SU-DHL-6 (cell line): ENCODE results near the gene LDB3.

ENCODE experiments used
- H2AFZ ChIP-seq: fragments of 200-600 bp; sonication (generic); 2 replicates; pipeline ENCODE4 v1.6.1; 2014; ENCODE audit warnings: low read depth, mild to moderate bottlenecking, moderate library complexity, mixed read lengths, antibody characterized with exemption, low read length; ENCODE audit not compliant: severe bottlenecking
- H3F3A ChIP-seq: fragments of 200-600 bp; shearing (Covaris generic); 2 replicates; pipeline ENCODE4 v1.6.0; 2016; ENCODE audit warnings: antibody characterized with exemption, mild to moderate bottlenecking; ENCODE audit not compliant: insufficient read depth
- H3K27ac ChIP-seq: fragments of 200-600 bp; sonication (generic); 2 replicates; pipeline ENCODE4 v1.5.1; 2016; ENCODE audit warnings: low read depth, mild to moderate bottlenecking, low read length, moderate library complexity, mixed read lengths
- H3K27me3 ChIP-seq: fragments of 200-600 bp; sonication (generic), shearing (Covaris generic); 2 replicates; pipeline ENCODE4 v1.6.0; 2014; ENCODE audit warnings: mild to moderate bottlenecking, low read length
- H3K36me3 ChIP-seq: fragments of 200-600 bp; sonication (generic); 2 replicates; pipeline ENCODE4 v1.6.1; 2014; ENCODE audit warnings: mild to moderate bottlenecking, low read length, mixed read lengths
- H3K4me2 ChIP-seq: fragments of 300-600, 200-600 bp; shearing (Covaris generic), sonication (generic); 2 replicates; pipeline ENCODE4 v1.6.0; 2014; ENCODE audit warnings: low read length, low read depth, mild to moderate bottlenecking; ENCODE audit not compliant: poor library complexity, severe bottlenecking
- H3K4me3 ChIP-seq: fragments of 200-600 bp; sonication (generic); 2 replicates; pipeline ENCODE4 v1.5.1; 2014; ENCODE audit warnings: antibody characterized with exemption, low read length, mild to moderate bottlenecking, mixed read lengths; ENCODE audit not compliant: insufficient read depth, poor library complexity, severe bottlenecking
- H3K79me2 ChIP-seq: fragments of 200-600 bp; sonication (generic); 2 replicates; pipeline ENCODE4 v1.6.1; 2014; ENCODE audit warnings: mild to moderate bottlenecking, low read length, moderate library complexity; ENCODE audit not compliant: insufficient read depth
- H3K9ac ChIP-seq: fragments of 200-600 bp; sonication (generic); 2 replicates; pipeline ENCODE4 v1.7.0; 2014; ENCODE audit warnings: mild to moderate bottlenecking, low read length
- H3K9me2 ChIP-seq: fragments of 200-600 bp; sonication (generic); replicated peaks from 2 replicates; pipeline ENCODE4 v1.6.1; 2014; ENCODE audit warnings: low read length; ENCODE audit not compliant: insufficient read depth
- H3K9me3 ChIP-seq: fragments of 200-600 bp; sonication (generic); 2 replicates; pipeline ENCODE4 v1.6.1; 2014; ENCODE audit warnings: low read length, mixed read lengths; ENCODE audit not compliant: insufficient read depth
- H4K20me1 ChIP-seq: fragments of 200-600 bp; sonication (generic); 2 replicates; pipeline ENCODE4 v1.6.1; 2014; ENCODE audit warnings: low read depth, mild to moderate bottlenecking, antibody characterized with exemption, low read length, moderate library complexity, mixed read lengths
- EZH2phosphoT487 ChIP-seq: fragments of 200-600 bp; sonication (generic), shearing (Covaris generic); conservative IDR thresholded peaks from 2 replicates; pipeline ENCODE4 v1.6.1; 2018; ENCODE audit warnings: mild to moderate bottlenecking, antibody characterized with exemption, low read length, moderate library complexity, mixed read lengths
- TF ChIP-seq, protein P1 (sequence below): fragments of 200-600 bp; sonication (generic); IDR thresholded peaks from one replicate; pipeline ENCODE4 v1.5.1; 2017; ENCODE audit warnings: antibody characterized with exemption, mild to moderate bottlenecking, low read length, moderate library complexity; ENCODE audit not compliant: insufficient read depth, poor library complexity, severe bottlenecking

Gene LDB3, protein sequence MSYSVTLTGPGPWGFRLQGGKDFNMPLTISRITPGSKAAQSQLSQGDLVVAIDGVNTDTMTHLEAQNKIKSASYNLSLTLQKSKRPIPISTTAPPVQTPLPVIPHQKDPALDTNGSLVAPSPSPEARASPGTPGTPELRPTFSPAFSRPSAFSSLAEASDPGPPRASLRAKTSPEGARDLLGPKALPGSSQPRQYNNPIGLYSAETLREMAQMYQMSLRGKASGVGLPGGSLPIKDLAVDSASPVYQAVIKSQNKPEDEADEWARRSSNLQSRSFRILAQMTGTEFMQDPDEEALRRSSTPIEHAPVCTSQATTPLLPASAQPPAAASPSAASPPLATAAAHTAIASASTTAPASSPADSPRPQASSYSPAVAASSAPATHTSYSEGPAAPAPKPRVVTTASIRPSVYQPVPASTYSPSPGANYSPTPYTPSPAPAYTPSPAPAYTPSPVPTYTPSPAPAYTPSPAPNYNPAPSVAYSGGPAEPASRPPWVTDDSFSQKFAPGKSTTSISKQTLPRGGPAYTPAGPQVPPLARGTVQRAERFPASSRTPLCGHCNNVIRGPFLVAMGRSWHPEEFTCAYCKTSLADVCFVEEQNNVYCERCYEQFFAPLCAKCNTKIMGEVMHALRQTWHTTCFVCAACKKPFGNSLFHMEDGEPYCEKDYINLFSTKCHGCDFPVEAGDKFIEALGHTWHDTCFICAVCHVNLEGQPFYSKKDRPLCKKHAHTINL

DNA sequence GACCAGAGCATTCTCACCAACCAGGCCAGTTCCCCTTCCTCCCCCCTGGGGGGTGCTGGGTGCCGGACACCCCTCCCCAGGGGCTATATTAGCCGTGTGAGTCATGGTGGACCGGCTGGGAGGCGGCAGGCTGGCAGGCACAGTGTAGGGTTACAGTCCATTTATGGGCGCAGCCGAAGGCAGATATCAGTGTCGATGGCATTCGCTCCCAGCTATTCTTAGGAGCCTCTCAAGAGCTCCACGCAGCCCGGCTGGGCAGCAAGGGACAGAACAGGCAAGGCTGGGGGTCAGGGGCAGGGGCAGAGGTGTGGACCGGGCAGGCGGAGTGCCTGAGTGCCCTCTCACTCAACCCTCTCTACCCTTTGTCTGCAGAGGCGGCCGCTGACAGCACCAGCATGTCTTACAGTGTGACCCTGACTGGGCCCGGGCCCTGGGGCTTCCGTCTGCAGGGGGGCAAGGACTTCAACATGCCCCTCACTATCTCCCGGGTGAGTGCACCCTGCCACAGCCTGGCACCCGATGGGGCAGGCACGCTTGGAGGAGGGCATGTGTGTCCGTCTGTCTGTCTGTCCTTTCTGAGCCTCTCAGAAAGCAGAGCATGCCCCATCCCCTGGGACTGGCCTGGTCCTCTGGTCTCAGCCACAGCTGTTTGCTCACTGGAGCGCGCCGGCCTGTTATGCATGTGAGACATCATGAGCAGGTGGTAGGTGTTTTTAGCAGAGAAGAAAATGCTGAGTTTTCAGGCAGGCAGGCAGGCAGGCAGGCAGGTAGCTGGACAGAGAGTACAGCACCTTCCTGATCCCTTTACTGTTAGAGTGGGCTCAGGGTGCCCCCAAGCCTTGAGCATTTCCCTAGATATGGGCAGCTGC, at the start of gene LDB3:
Gene LDB3, plus strand, starts transcription at position 215 of the 869 bp plus-strand sequence. Its CDS starts 181 bp downstream, at position 396.
- H3K27ac ChIP-seq: no peak within 1 kb of the TSS
- TF ChIP-seq, protein P1, sequence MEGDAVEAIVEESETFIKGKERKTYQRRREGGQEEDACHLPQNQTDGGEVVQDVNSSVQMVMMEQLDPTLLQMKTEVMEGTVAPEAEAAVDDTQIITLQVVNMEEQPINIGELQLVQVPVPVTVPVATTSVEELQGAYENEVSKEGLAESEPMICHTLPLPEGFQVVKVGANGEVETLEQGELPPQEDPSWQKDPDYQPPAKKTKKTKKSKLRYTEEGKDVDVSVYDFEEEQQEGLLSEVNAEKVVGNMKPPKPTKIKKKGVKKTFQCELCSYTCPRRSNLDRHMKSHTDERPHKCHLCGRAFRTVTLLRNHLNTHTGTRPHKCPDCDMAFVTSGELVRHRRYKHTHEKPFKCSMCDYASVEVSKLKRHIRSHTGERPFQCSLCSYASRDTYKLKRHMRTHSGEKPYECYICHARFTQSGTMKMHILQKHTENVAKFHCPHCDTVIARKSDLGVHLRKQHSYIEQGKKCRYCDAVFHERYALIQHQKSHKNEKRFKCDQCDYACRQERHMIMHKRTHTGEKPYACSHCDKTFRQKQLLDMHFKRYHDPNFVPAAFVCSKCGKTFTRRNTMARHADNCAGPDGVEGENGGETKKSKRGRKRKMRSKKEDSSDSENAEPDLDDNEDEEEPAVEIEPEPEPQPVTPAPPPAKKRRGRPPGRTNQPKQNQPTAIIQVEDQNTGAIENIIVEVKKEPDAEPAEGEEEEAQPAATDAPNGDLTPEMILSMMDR: no peak
- TF ChIP-seq EZH2phosphoT487: no peak
- no peak within 1 kb of the TSS for H3K4me2 ChIP-seq
- no peak within 1 kb of the TSS for H2AFZ ChIP-seq
- H3K79me2 ChIP-seq: no peaks in the 10 kb centered on the region
- no peaks in the 10 kb centered on the region for H3F3A ChIP-seq
- H3K36me3 ChIP-seq: no peaks in the 10 kb centered on the region
- H4K20me1 ChIP-seq: no peaks in the 10 kb centered on the region
- H3K4me3 ChIP-seq: no peak within 1 kb of the TSS
- H3K9me3 ChIP-seq: no peaks in the 10 kb centered on the region
- H3K27me3 ChIP-seq: no peaks in the 10 kb centered on the region
- H3K9me2 ChIP-seq: no peaks in the 10 kb centered on the region
- no peak within 1 kb of the TSS for H3K9ac ChIP-seq

DNA sequence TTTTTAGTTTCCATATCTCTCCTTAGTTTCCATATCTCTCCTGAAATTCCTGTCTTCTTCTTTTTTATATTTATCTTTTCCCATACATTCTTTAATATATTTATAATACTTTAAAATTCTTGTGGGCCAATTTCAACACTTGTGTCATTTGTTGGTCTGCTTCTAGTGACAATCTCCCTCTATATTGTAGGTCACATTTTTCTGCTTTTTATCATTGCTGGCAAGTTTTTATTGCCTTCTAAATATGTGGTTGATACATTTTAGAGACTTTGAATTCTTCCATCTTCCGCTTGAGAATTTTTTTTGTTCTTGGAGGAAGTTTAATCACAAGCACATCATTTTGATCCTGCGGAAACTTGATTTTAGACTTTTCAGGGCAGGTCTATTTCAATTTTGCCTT, 40.0 kb upstream of the LDB3 start:
- no peak for TF ChIP-seq EZH2phosphoT487
- TF ChIP-seq, protein P1: no peak
- Histone ChIP-seq H3K9me2 (no peaks in the 10 kb centered on the region), H3K36me3 (no peaks in the 10 kb centered on the region), H2AFZ (no peak overlapping the region), H3K9me3 (no peaks in the 10 kb centered on the region), H3K79me2 (no peaks in the 10 kb centered on the region), H3K4me2 (no peak overlapping the region), H3F3A (no peaks in the 10 kb centered on the region), H3K27ac (no peak overlapping the region), H4K20me1 (no peaks in the 10 kb centered on the region), H3K9ac (no peak overlapping the region), H3K4me3 (no peak overlapping the region), H3K27me3 (no peaks in the 10 kb centered on the region)

DNA sequence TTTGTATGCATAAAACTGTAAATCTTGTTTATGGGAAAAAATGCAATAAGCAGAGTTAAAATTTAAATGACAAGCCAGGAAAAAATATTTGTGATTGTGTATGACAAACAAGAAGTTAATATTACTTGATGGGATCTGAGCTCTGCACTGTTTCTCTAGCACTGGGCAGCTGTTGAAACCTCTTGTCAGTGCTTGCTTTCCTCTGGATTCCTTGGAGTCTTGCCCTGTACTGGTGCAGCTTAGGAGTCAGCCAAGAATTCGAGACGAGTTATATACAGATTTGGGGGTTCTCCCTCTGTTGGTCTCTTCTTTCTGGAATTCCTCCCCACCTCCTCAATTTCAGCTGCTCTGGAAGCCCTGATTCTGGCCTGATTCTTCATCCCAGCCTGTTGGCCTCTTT, 38.2 kb upstream of the LDB3 start:
- H3K9ac ChIP-seq: no peak overlapping the region
- H3K4me3 ChIP-seq: no peak overlapping the region
- H3K9me3 ChIP-seq: no peaks in the 10 kb centered on the region
- H3F3A ChIP-seq: no peaks in the 10 kb centered on the region
- H3K36me3 ChIP-seq: no peaks in the 10 kb centered on the region
- H3K4me2 ChIP-seq: no peak overlapping the region
- no peak for TF ChIP-seq EZH2phosphoT487
- TF ChIP-seq, protein P1: no peak
- H3K79me2 ChIP-seq: no peaks in the 10 kb centered on the region
- H3K27me3 ChIP-seq: no peaks in the 10 kb centered on the region
- no peaks in the 10 kb centered on the region for H4K20me1 ChIP-seq
- H2AFZ ChIP-seq: no peak overlapping the region
- H3K27ac ChIP-seq: no peak overlapping the region
- no peaks in the 10 kb centered on the region for H3K9me2 ChIP-seq
